T-helper 1 cell treated with Interleukin-12 subunit alpha and Interleukin-12 subunit beta and Interleukin-4 antibody, amounts not matched to agents 30 μg/mL and 1 μg/mL, for 36 hours (primary cell): ENCODE data around the gene DYSF.

Experiments
- H3K27ac Mint-ChIP-seq: one replicate; pipeline ENCODE4 v1.8.0; 2021; ENCODE audit warnings: mild to moderate bottlenecking, mixed read lengths
- H3K27me3 Mint-ChIP-seq: one replicate; pipeline ENCODE4 v1.8.0; 2021; ENCODE audit warnings: low read depth, mixed read lengths
- H3K36me3 Mint-ChIP-seq: one replicate; pipeline ENCODE4 v1.8.0; 2021; ENCODE audit warnings: low read depth, mixed read lengths
- H3K4me1 Mint-ChIP-seq: one replicate; pipeline ENCODE4 v1.8.0; 2021; ENCODE audit warnings: low read depth, mixed read lengths
- H3K4me3 Mint-ChIP-seq: one replicate; pipeline ENCODE4 v1.8.0; 2021; ENCODE audit warnings: mild to moderate bottlenecking, moderate library complexity, mixed read lengths
- H3K9me3 Mint-ChIP-seq: one replicate; pipeline ENCODE4 v1.8.0; 2021; ENCODE audit warnings: mixed read lengths

The DYSF gene

DNA sequence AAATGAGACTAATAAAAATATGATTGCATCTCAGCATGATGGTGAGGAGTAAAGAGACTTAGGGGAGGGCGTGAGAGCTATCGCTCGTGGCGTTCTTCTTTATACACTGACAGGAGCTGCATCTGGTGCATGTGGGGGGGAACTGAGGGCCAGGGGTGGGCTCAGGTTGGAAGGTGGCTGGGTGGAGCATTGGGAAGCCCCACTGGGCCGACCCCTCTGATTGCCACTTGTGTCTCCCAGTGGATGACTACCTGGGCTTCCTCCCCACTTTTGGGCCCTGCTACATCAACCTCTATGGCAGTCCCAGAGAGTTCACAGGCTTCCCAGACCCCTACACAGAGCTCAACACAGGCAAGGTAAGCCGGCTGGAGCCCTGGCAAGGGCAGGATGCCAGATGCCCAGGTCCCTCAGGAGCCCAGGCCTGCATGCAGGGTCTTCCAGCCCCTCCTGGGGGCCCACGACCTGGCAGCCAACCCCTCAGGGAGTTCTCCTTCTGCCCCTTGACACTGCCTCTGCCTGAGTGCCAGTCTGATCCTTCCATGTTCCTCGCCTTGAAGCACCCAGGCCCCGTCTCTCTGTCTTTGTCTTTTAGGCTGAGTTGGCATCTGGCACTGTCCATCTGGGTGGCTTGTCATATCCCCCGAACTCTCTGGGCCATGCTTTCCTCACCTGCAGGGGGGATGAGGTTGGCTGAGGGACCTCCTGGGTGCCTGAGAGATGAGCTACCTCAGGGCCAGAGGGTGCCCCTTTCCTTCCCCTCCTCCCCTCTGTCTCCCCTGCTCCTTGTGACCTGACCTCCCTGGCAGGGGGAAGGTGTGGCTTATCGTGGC, 97.7 kb downstream of the DYSF start:
- H3K4me3 Mint-ChIP-seq, result no peak overlapping the region
- H3K9me3 Mint-ChIP-seq, result no peaks in the 10 kb centered on the region
- H3K27ac Mint-ChIP-seq, result no peak overlapping the region
- H3K27me3 Mint-ChIP-seq, result no peaks in the 10 kb centered on the region
- H3K4me1 Mint-ChIP-seq, result no peaks in the 10 kb centered on the region
- H3K36me3 Mint-ChIP-seq, result no peaks in the 10 kb centered on the region

DNA sequence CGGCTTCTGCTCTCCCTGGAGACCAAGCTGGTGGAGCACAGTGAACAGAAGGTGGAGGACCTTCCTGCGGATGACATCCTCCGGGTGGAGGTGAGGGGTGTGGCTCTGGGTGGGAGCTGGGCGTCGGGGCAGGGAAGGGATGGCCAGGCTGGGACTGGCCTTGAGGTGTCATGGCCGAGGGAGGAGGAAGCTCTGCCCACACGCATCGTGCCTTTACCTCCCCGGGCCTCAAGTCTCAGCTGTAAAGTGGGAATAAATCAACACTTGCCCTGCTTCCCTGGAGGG, 98.2 kb downstream of the DYSF start:
- H3K9me3 Mint-ChIP-seq, result no peaks in the 10 kb centered on the region
- no peaks in the 10 kb centered on the region for H3K27me3 Mint-ChIP-seq
- H3K4me3 Mint-ChIP-seq, result no peak overlapping the region
- H3K27ac Mint-ChIP-seq, result no peak overlapping the region
- no peaks in the 10 kb centered on the region for H3K36me3 Mint-ChIP-seq
- H3K4me1 Mint-ChIP-seq, result no peaks in the 10 kb centered on the region

GRCh38 chr2:71552356-71552755, 99.0 kb downstream of the DYSF start:
- Mint-ChIP-seq H3K4me3 (no peak overlapping the region), H3K27ac (no peak overlapping the region), H3K9me3 (no peaks in the 10 kb centered on the region), H3K36me3 (no peaks in the 10 kb centered on the region), H3K4me1 (no peaks in the 10 kb centered on the region), H3K27me3 (no peaks in the 10 kb centered on the region)

DNA sequence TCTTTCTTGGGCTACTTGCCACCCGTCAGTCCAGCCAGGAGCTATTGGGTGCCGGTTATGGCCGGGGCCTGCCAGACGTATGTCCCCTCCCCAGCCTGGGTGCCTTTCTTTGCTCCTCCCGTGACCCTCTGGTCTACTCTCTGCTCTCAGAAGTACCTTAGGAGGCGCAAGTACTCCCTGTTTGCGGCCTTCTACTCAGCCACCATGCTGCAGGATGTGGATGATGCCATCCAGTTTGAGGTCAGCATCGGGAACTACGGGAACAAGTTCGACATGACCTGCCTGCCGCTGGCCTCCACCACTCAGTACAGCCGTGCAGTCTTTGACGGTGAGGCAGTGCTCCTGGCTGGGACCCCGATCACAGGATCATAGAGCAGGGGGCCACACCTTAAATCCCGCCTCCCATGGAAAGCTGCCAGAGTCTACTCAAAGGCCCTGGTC, 99.5 kb downstream of the DYSF start:
- Mint-ChIP-seq H3K27ac (no peak overlapping the region), H3K4me1 (no peaks in the 10 kb centered on the region), H3K9me3 (no peaks in the 10 kb centered on the region), H3K4me3 (no peak overlapping the region), H3K27me3 (no peaks in the 10 kb centered on the region), H3K36me3 (no peaks in the 10 kb centered on the region)

- Mint-ChIP-seq H3K9me3 (no peaks in the 10 kb centered on the region), H3K4me3 (no peak overlapping the region), H3K27ac (no peak overlapping the region), H3K27me3 (no peaks in the 10 kb centered on the region), H3K4me1 (no peaks in the 10 kb centered on the region), H3K36me3 (no peaks in the 10 kb centered on the region)
These were observed 100.8 kb downstream of the DYSF start for GRCh38 chr2:71554028-71554705.

DNA sequence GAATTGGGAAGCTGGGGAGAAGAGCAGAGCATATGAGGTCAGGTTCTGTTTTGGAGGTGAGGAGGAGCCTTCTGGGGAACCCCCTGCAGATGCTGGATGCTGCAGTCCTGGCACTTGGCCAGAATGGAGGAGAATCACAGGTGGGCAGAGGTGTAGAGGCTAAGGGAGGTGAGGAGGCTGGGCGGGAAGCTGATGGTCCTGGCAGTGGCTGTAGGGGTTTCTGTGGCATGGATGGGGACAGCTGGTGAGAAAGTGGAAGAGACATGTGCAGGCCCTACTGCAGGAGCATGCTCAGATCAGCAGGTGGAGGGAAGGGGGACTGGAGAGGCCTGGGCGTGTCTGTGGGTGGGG, 101.3 kb downstream of the DYSF start:
- H3K27me3 Mint-ChIP-seq, result no peaks in the 10 kb centered on the region
- H3K9me3 Mint-ChIP-seq, result no peaks in the 10 kb centered on the region
- no peaks in the 10 kb centered on the region for H3K36me3 Mint-ChIP-seq
- no peak overlapping the region for H3K4me3 Mint-ChIP-seq
- no peak overlapping the region for H3K27ac Mint-ChIP-seq
- no peaks in the 10 kb centered on the region for H3K4me1 Mint-ChIP-seq

GRCh38 chr2:71555798-71556454, 102.6 kb downstream of the DYSF start:
- Mint-ChIP-seq H3K9me3 (no peaks in the 10 kb centered on the region), H3K36me3 (no peaks in the 10 kb centered on the region), H3K27ac (no peak overlapping the region), H3K27me3 (no peaks in the 10 kb centered on the region), H3K4me3 (no peak overlapping the region), H3K4me1 (no peaks in the 10 kb centered on the region)

DNA sequence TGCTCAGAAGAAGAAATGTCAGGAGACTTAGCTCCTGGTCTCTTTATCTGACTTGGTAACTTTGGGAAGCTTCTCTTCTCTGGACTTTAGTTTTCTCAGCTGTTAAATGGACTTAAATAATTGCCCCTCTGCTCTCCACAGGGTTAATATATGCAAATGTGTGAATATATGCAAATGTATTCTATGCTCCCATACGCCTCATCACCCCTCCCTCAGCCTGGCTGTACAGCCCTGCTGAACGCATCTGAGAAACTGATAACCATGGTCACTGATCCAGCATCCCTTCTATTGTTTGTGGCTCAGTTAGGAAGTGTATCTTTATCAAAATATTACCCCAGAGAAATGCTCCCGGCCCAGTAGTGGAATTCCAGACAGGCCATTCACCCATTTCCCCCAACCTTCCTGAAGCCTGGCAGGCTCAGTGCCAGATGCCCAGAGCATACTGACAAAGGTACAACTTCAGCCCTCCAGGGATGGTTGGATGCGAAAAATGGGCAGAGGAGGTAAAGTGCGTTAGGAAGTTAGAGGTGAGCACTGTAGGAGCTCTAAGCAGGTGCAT, 103.4 kb downstream of the DYSF start:
- H3K36me3 Mint-ChIP-seq, result no peaks in the 10 kb centered on the region
- H3K4me1 Mint-ChIP-seq, result no peaks in the 10 kb centered on the region
- no peak overlapping the region for H3K27ac Mint-ChIP-seq
- H3K9me3 Mint-ChIP-seq, result no peaks in the 10 kb centered on the region
- no peak overlapping the region for H3K4me3 Mint-ChIP-seq
- H3K27me3 Mint-ChIP-seq, result no peaks in the 10 kb centered on the region

DNA sequence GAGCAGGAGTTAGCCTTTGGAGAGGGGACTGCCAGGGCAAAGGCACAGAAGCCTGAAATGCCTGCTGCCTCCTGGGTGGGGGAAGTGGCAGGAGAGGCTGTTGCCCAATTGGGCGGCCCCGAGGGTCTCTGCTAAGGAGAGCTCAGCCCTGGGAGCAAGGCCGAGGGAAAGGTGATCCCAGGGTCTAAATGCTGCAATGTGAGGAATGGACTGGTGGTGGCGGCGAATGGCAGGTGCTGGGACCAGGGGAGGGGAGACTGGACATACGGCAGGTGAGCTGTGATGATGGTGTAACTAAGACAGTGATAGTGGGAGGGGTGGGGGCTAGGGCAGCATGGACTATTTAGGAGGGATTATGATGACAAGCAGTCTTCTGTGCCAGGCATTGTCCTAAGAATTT, 104.0 kb downstream of the DYSF start:
- no peak overlapping the region for H3K4me3 Mint-ChIP-seq
- no peaks in the 10 kb centered on the region for H3K4me1 Mint-ChIP-seq
- no peaks in the 10 kb centered on the region for H3K36me3 Mint-ChIP-seq
- no peaks in the 10 kb centered on the region for H3K27me3 Mint-ChIP-seq
- H3K27ac Mint-ChIP-seq, result no peak overlapping the region
- H3K9me3 Mint-ChIP-seq, result no peaks in the 10 kb centered on the region

- H3K4me1 Mint-ChIP-seq, result no peaks in the 10 kb centered on the region
- no peaks in the 10 kb centered on the region for H3K9me3 Mint-ChIP-seq
- H3K4me3 Mint-ChIP-seq, result no peak overlapping the region
- H3K36me3 Mint-ChIP-seq, result no peaks in the 10 kb centered on the region
- H3K27ac Mint-ChIP-seq, result no peak overlapping the region
- no peaks in the 10 kb centered on the region for H3K27me3 Mint-ChIP-seq
These were observed 105.1 kb downstream of the DYSF start for GRCh38 chr2:71558300-71559051.

DNA sequence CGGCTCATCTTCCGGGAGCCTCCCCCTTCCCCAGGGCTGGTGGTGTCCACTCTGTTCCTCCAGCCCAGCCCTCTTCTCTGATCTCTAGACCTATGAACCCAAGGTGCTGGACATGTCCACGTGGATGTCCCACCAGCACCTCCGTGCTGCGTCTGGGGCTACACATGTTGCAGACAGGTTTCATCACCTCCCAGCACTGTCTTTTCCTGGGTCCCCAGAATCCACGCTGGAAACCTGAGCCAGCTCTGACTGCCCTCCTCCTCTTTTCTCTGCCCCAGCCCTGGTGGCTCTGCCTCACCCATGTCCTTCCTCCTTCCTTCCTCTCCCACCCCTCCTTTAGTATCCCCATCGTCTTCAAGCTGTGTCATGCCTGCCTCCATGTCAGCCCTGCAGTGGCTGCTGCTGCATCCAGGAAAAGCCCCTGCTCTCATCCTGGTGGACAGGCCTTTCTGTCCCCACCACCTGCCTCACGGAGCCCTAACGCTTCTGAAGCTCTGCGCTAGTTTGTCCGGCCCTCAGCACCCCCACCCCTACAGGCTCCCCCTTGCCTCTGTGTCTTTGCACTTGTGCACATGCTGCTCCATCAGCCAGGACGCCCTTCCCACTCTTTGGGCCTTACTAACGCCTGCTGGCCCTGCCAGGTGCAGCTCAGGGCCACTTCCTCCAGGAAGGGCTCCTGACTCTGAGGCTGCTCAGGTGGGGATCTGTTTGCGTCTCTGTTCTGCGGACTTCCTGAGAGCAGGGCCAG, 105.9 kb downstream of the DYSF start:
- Mint-ChIP-seq H3K9me3 (no peaks in the 10 kb centered on the region), H3K36me3 (no peaks in the 10 kb centered on the region)

DNA sequence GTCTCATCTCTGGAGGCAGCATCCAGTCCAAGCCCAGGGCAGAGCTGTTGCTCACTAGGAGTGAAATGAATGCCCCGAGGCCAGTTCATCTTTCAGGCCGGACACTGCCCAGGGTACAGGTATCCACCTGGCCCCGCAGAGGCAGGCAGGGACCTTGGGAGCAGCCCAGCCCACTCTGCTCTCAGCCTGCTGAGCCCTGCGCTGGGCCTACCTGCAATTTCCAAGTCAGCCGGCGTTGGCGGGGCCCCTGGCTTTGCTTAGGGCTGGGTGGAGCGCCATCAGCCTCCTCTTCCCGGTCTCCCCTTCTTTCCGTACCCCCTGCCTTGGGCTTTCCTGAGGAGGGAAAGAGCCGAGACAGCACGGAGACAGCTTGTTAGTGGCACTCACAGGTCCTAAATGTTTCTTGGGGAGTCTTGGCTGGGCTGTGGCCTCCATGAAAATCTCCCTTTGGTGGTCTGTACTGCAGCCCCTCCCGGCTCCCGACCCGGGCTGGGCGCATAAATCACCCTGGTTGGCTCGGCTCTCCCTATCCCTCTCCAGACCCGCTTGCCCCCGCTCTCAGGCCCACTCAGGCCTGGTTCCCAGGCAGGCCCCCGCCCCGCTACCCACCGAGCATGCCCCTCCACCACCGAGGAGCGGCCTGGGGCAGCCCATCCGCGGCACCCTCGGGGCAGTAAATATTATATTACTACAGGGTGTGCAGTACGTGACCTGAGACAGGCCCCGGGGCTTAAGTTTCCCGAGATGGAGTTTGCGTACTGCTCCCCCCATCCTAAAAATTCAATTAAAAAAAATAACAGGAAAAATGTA, 106.7 kb downstream of the DYSF start:
- Mint-ChIP-seq H3K9me3 (no peaks in the 10 kb centered on the region), H3K4me3 (no peak overlapping the region), H3K27me3 (no peaks in the 10 kb centered on the region), H3K27ac (no peak overlapping the region), H3K36me3 (no peaks in the 10 kb centered on the region), H3K4me1 (no peaks in the 10 kb centered on the region)

More for the DNA sequence above, 105.9 kb downstream of the DYSF start:
- no peak overlapping the region for H3K4me3 Mint-ChIP-seq
- H3K27ac Mint-ChIP-seq, result no peak overlapping the region
- no peaks in the 10 kb centered on the region for H3K27me3 Mint-ChIP-seq
- H3K4me1 Mint-ChIP-seq, result no peaks in the 10 kb centered on the region

DNA sequence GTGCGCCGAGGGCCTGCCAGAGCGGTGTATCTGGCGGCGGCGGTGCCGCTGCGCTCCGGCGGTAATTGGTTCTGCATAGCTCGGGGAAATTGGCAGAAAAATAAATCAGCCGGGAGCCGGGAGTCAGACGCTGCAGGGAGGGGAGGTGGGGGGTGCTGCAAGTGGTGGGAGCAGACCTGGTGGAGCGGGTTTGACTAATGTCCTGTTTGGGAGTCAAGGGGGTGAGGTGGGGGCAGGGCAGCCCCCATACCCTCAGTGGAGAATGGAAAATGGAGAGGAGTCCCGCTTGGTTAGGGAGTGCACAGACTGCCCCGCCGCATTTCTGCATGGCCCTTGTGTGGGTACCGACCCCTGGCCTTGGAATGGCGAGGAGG, 107.3 kb downstream of the DYSF start:
- Mint-ChIP-seq H3K4me1 (no peaks in the 10 kb centered on the region), H3K4me3 (no peak overlapping the region), H3K36me3 (no peaks in the 10 kb centered on the region), H3K9me3 (no peaks in the 10 kb centered on the region), H3K27ac (no peak overlapping the region), H3K27me3 (no peaks in the 10 kb centered on the region)
